T-helper 1 cell treated with Interleukin-12 subunit alpha and Interleukin-12 subunit beta and Interleukin-4 antibody, amounts not matched to agents 30 μg/mL and 1 μg/mL, for 36 hours (primary cell): Measurements from ENCODE around the gene CSGALNACT2.
"Not testable (repeated sequence)": the region's sequence is repeated elsewhere in the genome, so short reads cannot be mapped to it uniquely, and the experiment has no call there.

Source experiments
- H3K27ac Mint-ChIP-seq: one replicate; pipeline ENCODE4 v1.8.0; 2021; ENCODE audit warnings: mild to moderate bottlenecking, mixed read lengths
- H3K27me3 Mint-ChIP-seq: one replicate; pipeline ENCODE4 v1.8.0; 2021; ENCODE audit warnings: low read depth, mixed read lengths
- H3K36me3 Mint-ChIP-seq: one replicate; pipeline ENCODE4 v1.8.0; 2021; ENCODE audit warnings: low read depth, mixed read lengths
- H3K4me1 Mint-ChIP-seq: one replicate; pipeline ENCODE4 v1.8.0; 2021; ENCODE audit warnings: low read depth, mixed read lengths
- H3K4me3 Mint-ChIP-seq: one replicate; pipeline ENCODE4 v1.8.0; 2021; ENCODE audit warnings: mild to moderate bottlenecking, moderate library complexity, mixed read lengths
- H3K9me3 Mint-ChIP-seq: one replicate; pipeline ENCODE4 v1.8.0; 2021; ENCODE audit warnings: mixed read lengths

CSGALNACT2 gene

GRCh38 chr10:43160921-43161255 lies 22.6 kb downstream of the CSGALNACT2 start:
- no peaks in the 10 kb centered on the region for H3K9me3 Mint-ChIP-seq
- H3K27me3 Mint-ChIP-seq = no peaks in the 10 kb centered on the region
- H3K4me3 Mint-ChIP-seq = peak overlapping the region; percentile 6
- peaks cover 35% of the 10 kb centered on the region for H3K4me1 Mint-ChIP-seq
- H3K36me3 Mint-ChIP-seq = peaks cover 45% of the 10 kb centered on the region
- peak overlapping the region; percentile 61 for H3K27ac Mint-ChIP-seq

DNA sequence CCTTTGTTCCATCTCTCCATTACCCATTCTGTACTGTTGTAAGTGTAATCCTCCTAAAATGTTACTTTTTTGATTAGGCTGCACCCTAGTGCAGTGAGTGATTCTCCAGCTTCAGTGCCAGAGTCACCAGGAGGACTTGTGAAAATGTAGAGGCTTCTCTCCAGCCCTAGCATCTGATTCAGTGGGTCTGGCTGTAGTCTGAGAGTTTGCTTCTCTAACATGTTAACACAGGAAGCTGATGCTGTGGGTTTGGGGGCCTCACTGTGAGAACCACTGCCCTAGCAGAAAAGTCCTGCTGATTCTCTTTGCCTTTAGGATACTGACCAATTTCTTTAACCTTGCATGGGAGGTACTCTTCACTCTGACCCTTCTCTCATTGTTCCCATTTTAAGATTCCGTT lies 24.4 kb downstream of the CSGALNACT2 start:
- no peaks in the 10 kb centered on the region for H3K27me3 Mint-ChIP-seq
- no peaks in the 10 kb centered on the region for H3K9me3 Mint-ChIP-seq
- H3K4me1 Mint-ChIP-seq = peaks cover 32% of the 10 kb centered on the region
- no peak overlapping the region for H3K4me3 Mint-ChIP-seq
- peaks cover 38% of the 10 kb centered on the region for H3K36me3 Mint-ChIP-seq
- no peak overlapping the region for H3K27ac Mint-ChIP-seq

DNA sequence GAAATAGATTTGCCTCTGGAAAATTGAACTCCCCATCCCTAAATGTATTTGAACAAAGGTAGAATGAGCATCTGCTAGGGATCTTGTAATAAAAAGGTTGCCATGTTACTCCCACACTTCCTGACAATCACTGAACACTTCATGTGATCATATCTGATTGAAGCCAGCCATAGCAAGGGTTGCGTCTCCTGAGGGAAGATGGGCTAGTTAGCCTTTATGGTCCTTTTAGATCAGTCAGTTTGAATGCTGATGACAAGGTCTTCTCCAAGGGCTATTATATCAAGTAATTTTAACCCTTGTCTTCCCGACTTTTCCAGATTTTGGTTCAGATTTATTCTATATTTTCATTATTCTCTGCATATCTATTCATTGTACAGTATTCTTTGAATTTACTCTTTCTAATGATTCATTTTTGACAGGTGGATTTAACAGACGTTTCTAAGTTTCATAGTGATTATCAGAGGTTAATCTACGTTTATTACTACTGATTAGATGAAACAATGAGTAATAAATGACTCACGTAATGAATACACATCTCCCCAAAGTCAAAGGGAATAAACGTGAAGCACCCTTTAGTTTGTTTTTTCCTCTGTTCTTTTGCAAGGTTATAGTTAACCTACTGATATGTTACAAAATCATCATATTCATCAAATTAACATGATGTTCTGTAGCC lies 28.1 kb downstream of the CSGALNACT2 start:
- Mint-ChIP-seq H3K27me3 (no peaks in the 10 kb centered on the region), H3K9me3 (no peaks in the 10 kb centered on the region), H3K4me3 (no peak overlapping the region), H3K36me3 (peaks cover 51% of the 10 kb centered on the region), H3K4me1 (peaks cover 25% of the 10 kb centered on the region), H3K27ac (no peak overlapping the region)

DNA sequence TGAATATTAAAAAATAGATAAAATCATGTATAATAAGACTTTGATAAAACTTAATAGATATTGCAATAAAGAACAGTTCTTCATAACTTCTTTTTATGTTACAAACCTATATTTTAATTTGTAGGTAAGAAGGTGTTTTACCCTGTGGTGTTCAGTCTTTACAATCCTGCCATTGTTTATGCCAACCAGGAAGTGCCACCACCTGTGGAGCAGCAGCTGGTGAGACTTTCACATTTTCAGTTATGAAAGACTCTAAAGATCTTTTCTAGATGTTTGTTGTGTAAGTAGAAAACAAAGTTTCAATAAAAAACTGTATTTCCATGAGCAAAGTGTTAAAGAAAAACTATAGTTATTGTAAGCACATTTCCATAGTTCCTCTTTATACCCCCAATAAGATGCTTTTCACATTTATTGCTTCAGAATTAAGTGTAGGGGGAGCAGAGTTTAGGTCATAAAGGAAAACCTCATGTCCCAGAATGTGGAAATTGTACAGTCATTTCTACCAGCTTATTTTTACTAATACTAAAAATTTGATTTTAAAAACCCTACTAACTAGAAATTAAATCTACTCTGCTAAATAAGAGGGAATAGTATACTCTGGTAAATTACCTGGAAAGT lies 28.7 kb downstream of the CSGALNACT2 start:
- Mint-ChIP-seq H3K36me3 (peaks cover 50% of the 10 kb centered on the region), H3K27ac (no peak overlapping the region), H3K4me1 (peaks cover 20% of the 10 kb centered on the region)

GRCh38 chr10:43167498-43167889 lies 29.2 kb downstream of the CSGALNACT2 start:
- Mint-ChIP-seq H3K9me3 (no peaks in the 10 kb centered on the region), H3K4me1 (peaks cover 22% of the 10 kb centered on the region), H3K4me3 (no peak overlapping the region), H3K36me3 (peaks cover 50% of the 10 kb centered on the region), H3K27me3 (no peaks in the 10 kb centered on the region), H3K27ac (no peak overlapping the region)

More for the DNA sequence above, 28.7 kb downstream of the CSGALNACT2 start:
- H3K4me3 Mint-ChIP-seq = no peak overlapping the region
- H3K9me3 Mint-ChIP-seq = no peaks in the 10 kb centered on the region
- no peaks in the 10 kb centered on the region for H3K27me3 Mint-ChIP-seq

GRCh38 chr10:43170491-43170890 lies 32.2 kb downstream of the CSGALNACT2 start:
- Mint-ChIP-seq H3K4me3 (no peak overlapping the region), H3K9me3 (no peaks in the 10 kb centered on the region), H3K27ac (no peak overlapping the region), H3K4me1 (peaks cover 22% of the 10 kb centered on the region), H3K36me3 (peaks cover 55% of the 10 kb centered on the region), H3K27me3 (no peaks in the 10 kb centered on the region)

DNA sequence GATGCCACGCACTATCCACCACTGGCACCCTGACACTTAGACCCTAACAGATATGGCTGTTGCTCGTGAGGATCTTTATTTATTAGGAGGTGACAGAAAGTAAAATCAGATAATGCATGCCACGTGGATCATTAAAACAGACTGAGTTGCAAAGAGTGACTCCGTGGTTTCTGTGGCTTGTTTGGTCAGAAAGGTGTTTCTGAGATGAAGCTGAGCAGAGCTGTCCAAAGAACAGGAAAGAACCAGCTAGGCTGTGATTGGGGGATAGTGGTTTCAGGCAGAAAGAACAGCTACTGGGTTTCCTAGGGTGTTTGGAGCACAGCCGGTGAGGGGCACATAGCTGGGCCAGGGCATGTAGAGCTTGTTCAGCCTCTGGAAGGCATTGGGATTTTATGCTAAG lies 34.4 kb downstream of the CSGALNACT2 start:
- H3K36me3 Mint-ChIP-seq = peaks cover 61% of the 10 kb centered on the region
- H3K4me1 Mint-ChIP-seq = peaks cover 15% of the 10 kb centered on the region
- H3K4me3 Mint-ChIP-seq = no peak overlapping the region
- H3K27ac Mint-ChIP-seq = peak overlapping the region; percentile 0
- H3K27me3 Mint-ChIP-seq = no peaks in the 10 kb centered on the region
- no peaks in the 10 kb centered on the region for H3K9me3 Mint-ChIP-seq

DNA sequence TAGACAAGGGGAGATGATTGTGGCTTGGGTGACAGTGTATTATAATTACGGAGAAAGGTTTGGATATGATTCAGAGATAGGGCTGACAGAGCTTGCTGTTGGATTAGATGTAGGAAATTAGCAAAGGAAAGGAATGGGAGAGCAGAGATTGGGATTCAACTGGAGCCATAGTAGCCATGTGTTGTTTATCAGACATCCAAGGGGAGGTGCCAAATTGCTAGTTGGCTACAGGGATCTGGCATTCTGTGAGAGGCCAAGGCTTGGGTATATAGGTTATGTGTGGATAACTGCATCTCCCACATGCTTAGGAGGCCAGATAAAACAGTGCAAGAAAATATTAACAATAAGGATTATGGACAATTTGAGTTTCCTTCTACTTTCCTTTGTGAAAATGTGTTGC lies 34.9 kb downstream of the CSGALNACT2 start:
- Mint-ChIP-seq H3K27ac (peak overlapping the region; percentile 0), H3K9me3 (no peaks in the 10 kb centered on the region), H3K4me3 (no peak overlapping the region), H3K4me1 (peaks cover 15% of the 10 kb centered on the region), H3K36me3 (peaks cover 65% of the 10 kb centered on the region), H3K27me3 (no peaks in the 10 kb centered on the region)

DNA sequence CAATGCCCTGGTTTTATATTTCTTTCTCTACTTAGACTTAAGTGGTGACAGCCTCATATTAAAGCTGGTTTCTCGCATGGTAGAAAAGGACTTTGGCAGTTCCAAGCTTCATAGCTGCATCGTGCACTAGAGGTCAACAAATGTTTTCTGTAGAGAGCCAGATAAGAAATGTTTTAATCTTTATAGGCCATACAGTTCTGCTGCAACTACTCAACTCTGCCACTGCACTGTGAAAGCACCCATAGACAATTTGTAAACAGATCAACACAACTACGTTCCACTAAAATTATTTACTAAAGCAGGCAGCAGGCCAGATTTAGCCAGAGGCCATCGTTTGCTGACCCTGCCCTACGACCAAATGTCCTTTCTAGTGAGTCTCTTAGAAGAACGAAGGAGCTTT lies 36.7 kb downstream of the CSGALNACT2 start:
- H3K4me3 Mint-ChIP-seq = no peak overlapping the region
- peaks cover 8% of the 10 kb centered on the region for H3K9me3 Mint-ChIP-seq
- peaks cover 65% of the 10 kb centered on the region for H3K36me3 Mint-ChIP-seq
- H3K4me1 Mint-ChIP-seq = peaks cover 14% of the 10 kb centered on the region
- no peak overlapping the region for H3K27ac Mint-ChIP-seq
- no peaks in the 10 kb centered on the region for H3K27me3 Mint-ChIP-seq

DNA sequence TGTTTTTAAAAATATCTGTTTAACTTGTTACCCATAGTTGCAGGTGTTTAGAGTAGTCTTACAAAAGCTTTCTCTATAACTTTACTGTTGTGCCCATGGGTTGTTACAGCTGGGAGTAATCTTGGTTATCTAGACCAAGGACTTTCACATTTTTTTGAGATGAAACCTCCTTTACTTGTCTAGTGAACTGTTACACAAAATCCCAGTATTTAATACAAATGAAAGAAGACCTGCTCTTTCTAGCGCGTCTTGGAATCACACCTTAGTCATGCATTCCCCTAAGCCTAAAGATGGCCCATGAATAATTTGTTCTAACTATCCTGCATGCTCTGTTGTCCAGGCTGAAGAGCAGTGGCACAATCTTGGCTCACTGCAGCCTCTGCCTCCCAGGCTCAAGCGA lies 38.0 kb downstream of the CSGALNACT2 start:
- Mint-ChIP-seq H3K27me3 (no peaks in the 10 kb centered on the region), H3K4me1 (peaks cover 17% of the 10 kb centered on the region), H3K4me3 (no peak overlapping the region), H3K27ac (no peak overlapping the region), H3K9me3 (peaks cover 8% of the 10 kb centered on the region), H3K36me3 (peaks cover 68% of the 10 kb centered on the region)

DNA sequence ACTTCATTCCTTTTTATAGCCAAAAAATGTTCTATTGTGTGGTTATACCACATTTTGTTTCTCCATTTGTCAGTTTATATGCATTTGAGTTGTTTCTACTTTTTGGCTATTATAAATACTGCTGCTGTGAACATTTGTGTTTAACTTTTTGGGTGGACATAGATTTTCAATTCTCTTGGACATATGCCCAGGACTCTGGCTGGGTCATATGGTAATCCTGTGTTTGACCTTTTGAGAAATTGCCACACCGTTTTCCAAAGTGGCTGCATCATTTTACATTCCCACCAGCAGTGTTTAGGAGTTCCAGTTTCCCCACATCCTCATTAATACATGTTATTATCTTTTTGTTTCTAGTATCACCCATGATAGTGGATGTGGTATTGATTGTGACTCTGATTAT lies 39.4 kb downstream of the CSGALNACT2 start:
- H3K27ac Mint-ChIP-seq = no peak overlapping the region
- H3K27me3 Mint-ChIP-seq = no peaks in the 10 kb centered on the region
- peaks cover 65% of the 10 kb centered on the region for H3K36me3 Mint-ChIP-seq
- H3K4me3 Mint-ChIP-seq = no peak overlapping the region
- H3K4me1 Mint-ChIP-seq = peaks cover 11% of the 10 kb centered on the region
- peaks cover 8% of the 10 kb centered on the region for H3K9me3 Mint-ChIP-seq

- H3K4me1 Mint-ChIP-seq = peaks cover 7% of the 10 kb centered on the region
- peaks cover 66% of the 10 kb centered on the region for H3K36me3 Mint-ChIP-seq
- H3K4me3 Mint-ChIP-seq = no peak overlapping the region
- no peak overlapping the region for H3K27ac Mint-ChIP-seq
- H3K27me3 Mint-ChIP-seq = no peaks in the 10 kb centered on the region
- H3K9me3 Mint-ChIP-seq = peaks cover 8% of the 10 kb centered on the region
These were observed 42.9 kb downstream of the CSGALNACT2 start for GRCh38 chr10:43181146-43181545.

GRCh38 chr10:43183764-43184163 lies 45.5 kb downstream of the CSGALNACT2 start:
- not testable (repeated sequence) for H3K4me3 Mint-ChIP-seq, H3K9me3 Mint-ChIP-seq, H3K27me3 Mint-ChIP-seq, H3K27ac Mint-ChIP-seq, H3K4me1 Mint-ChIP-seq
- H3K36me3 Mint-ChIP-seq = peaks cover 66% of the 10 kb centered on the region

DNA sequence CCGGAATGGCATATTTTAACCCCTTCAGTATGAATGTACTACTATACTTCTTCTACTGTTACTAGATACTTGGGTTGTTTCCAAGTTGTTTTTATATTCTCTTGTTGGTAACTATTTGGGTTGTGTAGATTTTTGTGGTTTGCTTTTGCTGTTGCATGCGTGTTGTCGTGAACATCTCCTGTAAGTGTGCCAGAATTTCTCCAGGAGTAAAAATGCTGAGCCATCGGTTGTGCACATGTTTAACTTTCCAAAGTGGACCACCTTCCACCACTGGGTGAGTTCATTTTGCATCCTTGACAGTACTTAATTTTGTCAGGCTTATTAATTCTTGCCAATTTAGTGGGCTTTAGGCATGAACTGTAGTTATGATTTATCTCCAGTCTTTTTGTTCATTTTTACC lies 47.9 kb downstream of the CSGALNACT2 start:
- Mint-ChIP-seq H3K27ac (no peak overlapping the region), H3K9me3 (no peaks in the 10 kb centered on the region), H3K27me3 (no peaks in the 10 kb centered on the region), H3K36me3 (peaks cover 57% of the 10 kb centered on the region), H3K4me3 (no peak overlapping the region), H3K4me1 (peaks cover 3% of the 10 kb centered on the region)

DNA sequence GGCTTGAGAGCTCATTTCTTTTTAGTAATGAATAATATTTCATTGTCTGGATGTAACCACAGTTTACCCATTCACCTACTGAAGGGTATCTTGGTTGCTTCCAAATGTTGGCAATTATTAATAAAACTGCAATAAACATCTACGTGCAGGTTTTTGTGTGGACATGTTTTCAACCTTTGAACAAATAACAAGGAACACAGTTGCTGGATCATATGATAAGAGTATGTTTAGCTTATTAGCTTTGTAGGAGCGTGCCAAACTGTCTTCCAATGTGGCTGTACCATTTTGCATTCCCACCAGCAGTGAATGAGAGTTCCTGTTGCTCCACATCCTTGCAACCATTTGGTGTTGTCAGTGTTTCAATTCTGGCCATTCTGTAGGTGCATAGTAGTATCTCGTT lies 49.0 kb downstream of the CSGALNACT2 start:
- no peak overlapping the region for H3K4me3 Mint-ChIP-seq
- peaks cover 3% of the 10 kb centered on the region for H3K4me1 Mint-ChIP-seq
- no peaks in the 10 kb centered on the region for H3K9me3 Mint-ChIP-seq
- no peaks in the 10 kb centered on the region for H3K27me3 Mint-ChIP-seq
- H3K27ac Mint-ChIP-seq = no peak overlapping the region
- H3K36me3 Mint-ChIP-seq = peaks cover 54% of the 10 kb centered on the region
